HG03565 (cell line): Measurements from ENCODE around the gene PDE6G.
"Not testable (repeated sequence)": the region's sequence is repeated elsewhere in the genome, so short reads cannot be mapped to it uniquely, and the experiment has no call there.

Experiments used
- ATAC-seq: cut with Tn5 transposase; IDR thresholded peaks from one replicate; pipeline ENCODE4 v1.9.1; 2021; ENCODE audit warnings: mild to moderate bottlenecking, moderate library complexity; ENCODE audit not compliant: unreplicated experiment

The PDE6G gene

DNA sequence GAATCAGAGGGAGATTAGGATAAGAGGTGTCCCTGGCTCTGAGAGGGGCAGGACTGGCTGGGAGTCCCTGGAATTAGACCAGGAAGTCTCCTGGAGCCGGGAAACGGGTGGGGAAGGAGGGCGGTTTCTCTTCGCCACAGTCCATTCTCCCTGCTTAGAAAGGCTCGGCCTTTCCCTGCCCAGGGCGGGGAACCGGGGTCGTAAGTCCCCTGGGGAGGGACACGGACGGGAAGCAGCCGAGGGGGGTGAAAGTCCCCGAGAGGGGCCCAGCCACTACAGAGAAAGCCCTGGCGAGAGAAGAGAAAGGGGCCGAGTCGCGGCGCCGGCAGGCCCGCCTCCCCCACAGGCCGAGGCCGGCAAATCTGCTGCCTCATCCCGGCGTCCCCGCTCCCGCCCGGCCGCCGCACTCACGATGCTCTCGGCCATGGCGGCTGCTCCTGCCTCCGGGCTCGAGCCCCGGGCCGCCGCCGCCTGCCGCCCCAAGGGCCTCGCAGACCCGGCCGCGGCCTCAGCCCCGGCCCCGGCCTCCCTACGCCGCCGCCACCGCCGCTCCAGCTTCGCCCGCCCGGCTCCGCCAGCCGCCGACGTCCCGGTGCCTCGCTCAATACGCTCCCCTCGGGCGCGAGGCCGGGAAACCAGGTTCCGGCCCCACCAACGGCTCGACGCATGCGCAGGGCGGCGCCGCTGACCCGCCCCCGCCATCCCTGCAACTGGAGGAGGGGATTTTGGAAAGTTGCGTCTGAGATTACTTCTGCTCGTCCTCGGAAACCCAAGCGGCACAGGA is 19.6 kb downstream of the PDE6G start, which contains the start of the genes NPLOC4 and TSPAN10:
TSS of gene NPLOC4 (minus strand) at position 608 of the 784 bp plus-strand sequence. CDS start at position 426, 182 bp downstream.
TSS of gene TSPAN10 (plus strand) at position 692 of the 784 bp plus-strand sequence. CDS start 5,217 bp downstream, outside the sequence.
- ATAC-seq, result peak; percentile 83

DNA sequence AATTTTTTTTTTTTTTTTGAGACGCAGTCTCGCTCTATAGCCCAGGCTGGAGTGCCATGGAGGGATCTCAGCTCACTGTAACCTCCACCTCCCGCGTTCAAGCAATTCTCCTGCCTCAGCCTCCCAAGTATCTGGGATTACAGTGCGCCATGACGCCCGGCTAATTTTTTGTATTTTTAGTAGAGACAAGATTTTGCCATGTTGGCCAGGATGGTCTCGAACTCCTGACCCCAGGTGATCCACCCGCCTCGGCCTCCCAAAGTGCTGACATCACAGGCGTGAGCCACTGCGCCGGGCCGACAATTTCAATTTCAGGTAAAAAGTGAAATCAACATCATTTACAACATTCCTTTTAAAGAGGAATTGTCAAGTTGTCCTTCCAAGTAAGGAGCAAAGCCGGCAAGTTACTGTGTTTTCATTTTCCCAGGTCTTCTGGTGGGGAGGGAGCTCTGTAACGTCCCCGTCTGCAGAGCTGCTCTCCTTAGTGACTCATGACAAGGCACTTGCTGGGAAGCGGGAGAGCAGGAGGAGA is 20.3 kb downstream of the PDE6G start:
- ATAC-seq, result no peak

DNA sequence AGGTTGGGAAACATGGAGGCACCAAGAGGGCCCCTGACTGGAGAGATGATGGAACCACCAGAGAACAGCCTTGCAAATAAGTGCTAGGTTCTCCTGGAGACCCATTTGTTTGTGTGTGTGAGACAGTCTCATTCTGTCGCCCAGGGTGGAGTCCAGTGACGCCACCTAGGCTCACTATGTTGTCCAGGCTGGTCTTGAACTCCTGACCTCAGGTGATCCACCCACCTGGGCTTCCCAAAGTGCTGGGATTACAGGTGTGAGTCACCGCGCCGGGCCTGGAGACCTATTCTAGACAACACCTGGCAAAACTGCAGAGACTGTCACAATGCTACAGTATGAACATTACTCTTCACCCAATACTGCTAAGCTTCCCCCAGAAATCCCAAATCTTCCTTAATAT is 20.9 kb downstream of the PDE6G start:
- no peak for ATAC-seq

DNA sequence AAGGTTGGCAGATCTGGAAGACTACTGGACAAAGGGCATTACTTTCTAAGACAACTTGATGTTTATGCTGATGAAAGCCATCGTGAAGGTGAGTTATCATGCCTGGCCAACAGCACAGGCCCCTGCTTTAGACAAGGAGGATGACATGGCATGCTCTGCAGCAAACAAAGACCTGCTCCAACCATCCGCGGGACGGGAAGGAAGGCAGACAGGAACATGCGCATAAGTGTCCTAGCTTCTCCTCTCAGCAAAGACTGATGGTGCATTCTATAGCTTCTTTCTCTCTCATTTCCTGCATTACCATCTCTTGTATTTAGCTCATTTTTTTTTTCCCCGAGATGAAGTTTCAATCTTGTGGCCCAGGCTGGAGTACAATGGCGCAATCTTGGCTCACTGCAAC is 24.9 kb downstream of the PDE6G start:
- no peak for ATAC-seq

DNA sequence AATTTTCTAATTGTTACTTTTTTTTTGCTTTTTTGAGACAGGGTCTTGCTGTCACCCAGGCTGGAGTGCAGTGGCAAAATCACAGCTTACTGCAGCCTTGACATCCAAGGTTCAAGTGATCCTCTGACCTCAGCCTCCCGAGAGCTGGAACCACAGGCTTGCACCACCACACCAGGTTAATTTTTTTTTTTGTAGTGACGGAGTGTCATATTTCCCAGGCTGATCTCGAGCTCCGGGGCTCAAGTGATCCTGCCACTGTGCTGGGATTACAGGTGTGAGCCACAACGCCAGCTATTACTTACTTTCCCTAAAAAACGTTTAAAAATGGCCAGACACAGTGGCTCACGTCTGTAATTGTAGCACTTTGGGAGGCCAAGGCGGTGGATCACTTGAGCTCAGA is 26.1 kb downstream of the PDE6G start:
- ATAC-seq, result no peak

DNA sequence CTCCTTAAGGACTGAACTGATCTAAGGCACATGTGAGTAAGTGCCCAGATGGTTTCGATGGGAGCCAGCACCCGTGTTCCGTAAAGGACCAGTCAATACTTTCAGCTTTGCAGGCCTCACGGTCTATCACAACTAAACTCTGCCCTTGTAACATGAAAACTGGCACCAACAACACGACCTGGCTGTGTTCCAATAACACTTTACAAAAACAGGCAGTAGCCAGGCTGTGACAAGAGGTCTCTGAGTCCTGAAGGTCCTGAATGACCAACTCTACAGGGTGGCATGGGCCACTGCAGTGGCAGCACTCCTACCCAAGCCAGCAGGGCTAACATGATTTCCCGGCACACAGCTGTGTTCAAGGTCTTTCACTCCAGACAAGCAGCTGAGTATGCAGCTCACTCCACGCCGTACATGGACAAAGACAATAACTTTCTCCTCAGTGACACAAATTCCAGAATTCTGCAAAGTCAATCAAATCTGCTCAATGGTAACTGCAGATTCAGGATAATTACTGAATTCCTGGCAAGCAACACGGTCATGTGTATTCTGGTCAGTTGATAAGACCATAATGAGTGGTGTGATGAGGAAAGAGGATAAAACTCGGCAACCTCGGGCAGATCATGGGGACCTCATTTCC is 34.7 kb downstream of the PDE6G start:
- ATAC-seq, result no peak

DNA sequence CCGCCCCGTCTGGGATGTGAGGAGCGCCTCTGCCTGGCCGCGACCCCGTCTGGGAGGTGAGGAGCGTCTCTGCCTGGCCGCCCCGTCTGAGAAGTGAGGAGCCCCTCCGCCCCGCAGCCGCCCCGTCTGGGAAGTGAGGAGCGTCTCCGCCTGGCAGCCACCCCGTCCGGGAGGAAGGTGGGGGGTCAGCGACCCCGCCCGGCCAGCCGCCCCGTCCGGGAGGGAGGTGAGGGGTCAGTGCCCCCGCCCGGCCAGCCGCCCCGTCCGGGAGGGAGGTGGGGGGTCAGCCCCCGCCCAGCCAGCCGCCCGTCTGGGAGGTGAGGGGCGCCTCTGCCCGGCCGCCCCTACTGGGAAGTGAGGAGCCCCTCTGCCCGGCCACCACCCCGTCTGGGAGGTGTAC is 38.0 kb downstream of the PDE6G start:
- not testable (repeated sequence) for ATAC-seq

DNA sequence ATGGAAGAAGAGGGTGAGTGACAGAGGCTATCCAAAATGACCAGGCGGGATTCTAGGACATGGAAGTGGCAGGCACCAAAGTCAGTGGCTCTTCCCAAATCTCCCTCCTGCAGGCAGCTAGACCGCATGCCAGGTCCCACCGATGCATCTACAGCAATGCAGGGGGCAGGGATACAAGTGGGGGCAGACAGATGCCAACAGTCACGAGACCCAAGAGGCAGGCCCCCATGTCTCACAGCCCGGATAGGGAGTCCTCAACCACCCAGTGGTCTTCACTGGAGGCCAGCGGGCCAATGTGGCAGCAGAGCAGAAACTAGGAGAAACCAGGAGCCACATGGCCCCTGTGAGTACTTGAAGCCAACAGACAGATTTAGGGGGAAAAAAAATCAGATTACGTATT is 39.5 kb downstream of the PDE6G start:
- no peak for ATAC-seq

DNA sequence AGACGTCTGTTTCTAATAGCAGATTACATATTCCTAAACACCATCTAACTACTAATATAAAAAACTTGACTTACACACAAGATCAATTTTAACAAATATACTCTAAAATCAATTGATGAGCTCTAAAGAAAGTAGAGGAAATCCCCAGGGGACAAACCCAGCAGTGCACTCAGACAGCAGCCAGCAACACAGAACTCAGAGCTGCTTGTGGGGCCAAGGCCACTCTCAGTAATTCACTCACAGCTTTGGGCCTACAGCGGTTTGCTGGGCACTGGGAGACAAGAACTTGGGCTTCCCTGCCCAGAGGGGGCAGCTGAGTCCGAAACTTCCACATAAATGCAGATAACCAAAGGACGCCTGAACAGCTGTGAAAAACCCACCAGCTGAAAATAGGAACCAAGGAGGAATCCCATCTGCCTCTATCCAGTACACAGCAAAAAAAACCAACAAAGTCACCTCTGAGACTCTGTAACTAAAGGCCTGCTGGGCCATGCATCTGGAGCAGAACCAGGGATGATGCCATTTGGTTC is 40.9 kb downstream of the PDE6G start:
- ATAC-seq, result no peak

DNA sequence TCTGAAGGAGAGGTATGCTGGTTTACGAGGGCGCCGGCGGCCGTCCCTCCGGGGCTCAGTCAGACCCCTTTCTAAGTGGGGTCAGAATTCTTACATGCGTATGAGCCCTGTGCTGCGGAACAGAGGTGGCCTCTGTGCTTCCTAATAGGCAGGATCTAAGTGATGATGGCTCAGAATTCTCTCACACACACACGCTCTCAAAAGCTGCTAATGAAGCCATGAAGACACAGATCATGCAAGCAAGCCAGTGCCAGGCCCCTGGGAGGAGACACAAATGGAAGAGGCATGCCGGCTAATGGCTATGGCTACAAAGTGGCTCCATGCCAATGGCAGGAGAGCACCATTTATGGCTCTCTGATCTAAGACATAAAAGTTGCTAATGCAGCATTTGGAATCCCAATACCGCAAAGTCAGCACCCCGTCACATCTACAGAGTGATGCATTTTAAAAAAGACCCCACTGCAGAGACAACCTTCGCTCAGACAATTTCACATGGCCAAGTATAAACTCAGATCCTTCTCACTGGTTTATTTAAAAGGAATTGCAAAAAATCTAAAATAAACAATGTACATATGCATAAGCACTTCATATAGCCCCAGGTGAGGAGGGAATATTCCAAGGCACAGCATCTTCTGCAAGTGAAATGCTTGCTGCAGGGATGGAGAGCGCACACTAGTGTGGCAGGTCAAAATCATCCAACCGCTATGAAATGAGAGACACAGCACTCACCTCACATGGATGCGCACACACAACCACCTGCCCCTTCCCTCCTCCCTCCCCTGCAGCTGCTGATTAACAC is 44.0 kb downstream of the PDE6G start:
- ATAC-seq, result no peak

DNA sequence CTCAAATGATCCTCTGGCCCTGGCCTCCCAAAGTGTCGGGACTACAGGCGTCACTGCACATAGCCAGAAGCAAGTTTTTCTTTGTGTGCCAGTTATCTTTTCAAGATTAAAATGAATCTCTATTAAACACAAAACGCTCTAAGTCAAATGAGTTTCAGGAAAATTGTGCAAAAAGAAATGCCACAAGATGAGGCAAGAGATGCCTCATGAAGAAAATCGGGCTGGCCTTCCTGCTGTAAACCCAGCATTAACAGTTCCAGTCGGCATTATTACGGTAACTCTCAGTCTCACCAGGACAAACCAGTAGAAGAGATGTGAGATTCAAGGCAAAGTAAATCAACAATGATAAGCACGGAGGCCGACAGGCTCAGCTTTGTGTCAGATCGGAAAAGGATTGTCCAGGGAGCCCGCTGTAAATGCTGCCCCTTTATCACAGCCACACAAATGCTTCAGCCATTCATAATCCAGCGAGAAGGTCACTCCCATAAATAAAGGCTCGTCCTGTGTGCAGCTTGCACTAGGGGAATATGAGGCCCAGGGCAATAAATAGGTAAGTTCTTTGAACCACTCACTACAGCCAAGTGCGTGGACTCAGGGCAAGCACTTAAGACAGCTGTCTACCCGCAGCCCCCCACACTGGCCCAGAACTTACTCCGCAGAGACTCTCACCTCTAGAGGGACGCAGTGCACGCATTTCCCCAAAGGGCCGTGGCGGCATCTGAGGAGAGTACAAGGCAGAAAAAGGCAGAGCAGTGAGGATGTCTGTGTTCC is 46.6 kb downstream of the PDE6G start:
- no peak for ATAC-seq

DNA sequence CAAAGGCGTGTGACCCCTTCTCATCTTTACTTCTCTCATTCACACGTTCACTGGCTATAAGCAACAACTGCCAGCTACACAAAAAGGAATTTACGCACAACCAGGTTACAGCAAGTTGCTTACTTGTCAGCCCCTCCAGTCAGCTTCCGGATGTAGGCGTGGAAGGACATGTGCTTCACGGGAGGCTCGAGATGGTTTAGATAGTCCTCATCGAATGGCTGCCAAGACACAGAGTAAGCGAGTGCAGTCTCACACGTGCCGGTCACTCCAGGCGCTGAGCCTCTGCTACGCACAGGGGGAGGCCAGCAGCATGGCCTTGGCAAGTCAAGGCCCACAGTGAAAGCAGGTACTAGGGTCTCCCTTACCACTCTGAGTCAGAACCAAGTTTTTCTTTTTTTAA is 47.7 kb downstream of the PDE6G start:
- ATAC-seq, result no peak

DNA sequence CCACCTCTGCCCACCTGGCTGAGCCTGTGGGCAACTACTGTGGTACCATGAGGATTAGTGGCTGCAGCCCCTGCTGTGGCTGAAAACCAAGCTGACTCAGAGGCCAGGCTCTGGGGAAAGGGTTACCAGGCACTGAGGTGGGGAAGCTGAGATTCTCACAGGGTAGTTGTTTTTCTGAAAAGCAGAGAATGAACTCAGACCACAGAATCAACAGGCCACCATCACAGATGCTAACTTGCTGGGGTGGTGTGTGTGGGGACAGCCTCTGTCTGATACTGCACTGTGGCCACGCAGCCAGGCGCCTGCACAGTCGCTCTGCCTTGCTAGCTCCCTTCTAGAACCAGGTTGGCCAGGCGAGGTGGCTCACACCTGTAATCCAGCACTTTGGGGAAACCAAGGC is 48.3 kb downstream of the PDE6G start:
- no peak for ATAC-seq

DNA sequence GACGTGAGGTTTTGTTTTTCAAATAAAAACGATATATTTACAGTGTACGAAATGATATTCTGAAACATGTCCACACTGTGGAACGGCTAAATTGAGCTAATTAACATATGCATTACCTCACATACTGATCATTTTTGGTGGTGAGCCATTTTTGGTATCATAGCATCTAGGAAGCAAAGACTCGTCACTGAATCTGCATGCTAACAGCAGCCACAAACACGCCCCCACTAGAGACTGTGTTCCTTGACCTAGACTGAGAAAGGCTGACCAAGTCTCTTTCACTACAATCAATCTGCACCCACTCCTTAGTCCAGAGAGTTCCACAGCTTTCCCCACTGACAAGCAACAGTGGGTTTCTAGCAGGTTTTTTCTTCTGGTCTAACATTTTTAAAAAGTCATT is 48.9 kb downstream of the PDE6G start:
- ATAC-seq, result no peak

DNA sequence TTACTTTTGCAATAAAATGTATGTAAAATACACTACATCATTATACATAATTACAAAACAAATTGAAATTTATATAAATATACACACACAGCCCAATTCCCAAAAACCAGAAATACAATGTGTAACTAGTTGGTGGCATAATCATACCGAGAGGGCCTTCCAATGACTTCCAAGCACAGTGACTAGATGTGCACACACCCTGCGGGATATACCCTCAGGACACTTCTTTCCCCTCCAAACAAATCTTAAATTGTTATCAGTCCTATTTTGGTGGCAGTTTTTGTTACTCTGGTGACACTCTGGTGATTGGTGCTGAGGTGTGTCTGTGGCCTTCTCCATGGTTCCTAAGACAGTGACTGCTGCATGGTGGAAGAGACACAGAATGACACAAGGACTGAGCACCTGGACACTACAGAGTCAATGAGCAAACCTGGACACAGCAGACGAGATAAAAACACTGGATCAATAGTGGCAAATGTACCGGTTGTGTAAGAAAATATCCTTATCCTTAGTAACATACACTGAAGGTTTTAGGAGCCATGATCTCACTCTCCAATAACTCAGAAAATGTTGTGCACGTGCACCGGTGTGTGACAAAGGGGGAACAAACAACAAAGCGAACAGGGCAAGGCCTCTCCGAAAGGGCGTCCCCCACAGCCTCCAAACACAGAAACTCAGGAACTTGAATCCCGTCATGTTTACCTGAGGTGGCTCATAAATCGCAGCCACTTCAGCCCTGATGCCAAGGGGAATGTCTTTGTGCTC is 52.3 kb downstream of the PDE6G start:
- ATAC-seq, result no peak

DNA sequence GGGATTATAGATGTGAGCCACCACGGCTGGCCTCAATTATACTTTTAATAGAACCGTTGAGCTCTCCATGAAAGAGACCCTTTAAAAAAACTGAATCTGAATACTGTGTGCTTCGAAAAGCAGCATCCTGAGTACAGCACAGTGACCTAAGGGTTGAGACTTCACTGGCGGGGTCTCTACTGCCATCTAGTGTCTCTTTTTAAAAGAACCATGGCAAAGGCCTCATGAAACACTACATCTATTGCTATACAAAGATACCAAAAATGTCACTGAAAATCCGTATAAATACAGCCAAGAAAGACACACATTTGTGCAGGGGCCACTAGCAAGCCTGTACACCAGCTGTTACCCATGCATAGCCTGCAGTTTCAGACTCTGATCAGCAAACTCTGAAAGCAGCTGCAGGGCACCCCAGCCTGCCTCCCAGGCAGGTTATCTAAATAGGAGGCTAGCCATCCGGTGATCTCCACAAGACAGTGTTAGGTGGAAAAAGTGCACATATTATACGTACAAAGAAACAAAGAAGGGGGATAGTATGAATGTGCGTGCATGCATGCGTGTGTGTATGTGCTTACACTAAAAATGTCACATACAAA is 54.7 kb downstream of the PDE6G start:
- no peak for ATAC-seq
